EH (cell line): ENCODE data around the gene MB.
"Not testable (repeated sequence)": the region's sequence is repeated elsewhere in the genome, so short reads cannot be mapped to it uniquely, and the experiment has no call there.

Source experiments
- DNase-seq: peaks from one replicate; pipeline ENCODE4 v3.0.0-alpha.2; 2015; ENCODE audit warnings: low read depth

The MB gene

GRCh38 chr22:35637254-35637653 lies 20.1 kb upstream of the MB start:
- DNase-seq: no peak

- peak; percentile 46 for DNase-seq
Measured at GRCh38 chr22:35634943-35635540, 17.9 kb upstream of the MB start.

GRCh38 chr22:35634015-35634414 lies 16.9 kb upstream of the MB start:
- no peak for DNase-seq

GRCh38 chr22:35633520-35633919 lies 16.4 kb upstream of the MB start:
- DNase-seq: no peak

- DNase-seq: no peak
Measured at GRCh38 chr22:35632935-35633334, 15.8 kb upstream of the MB start.

- peak; percentile 43 for DNase-seq
Measured at GRCh38 chr22:35631597-35631996, 14.5 kb upstream of the MB start.

- no peak for DNase-seq
Measured at GRCh38 chr22:35630891-35631290, 13.8 kb upstream of the MB start.

- DNase-seq: peak; percentile 89
Measured at GRCh38 chr22:35630387-35630793, 13.3 kb upstream of the MB start.

- peak; percentile 100 for DNase-seq
Measured at GRCh38 chr22:35629406-35630216, 12.5 kb upstream of the MB start.

- DNase-seq: no peak
Measured at GRCh38 chr22:35628732-35629131, 11.6 kb upstream of the MB start.

GRCh38 chr22:35627267-35628041 lies 10.3 kb upstream of the MB start:
- DNase-seq: peak; percentile 98

GRCh38 chr22:35625763-35626432 lies 8.8 kb upstream of the MB start:
- no peak for DNase-seq

- DNase-seq: no peak
Measured at GRCh38 chr22:35624547-35624946, 7.4 kb upstream of the MB start.

GRCh38 chr22:35623885-35624284 lies 6.8 kb upstream of the MB start:
- DNase-seq: not testable (repeated sequence)

GRCh38 chr22:35622191-35622913 lies 5.2 kb upstream of the MB start:
- no peak for DNase-seq

GRCh38 chr22:35621451-35621850 lies 4.3 kb upstream of the MB start:
- no peak for DNase-seq

GRCh38 chr22:35620624-35621251 lies 3.6 kb upstream of the MB start:
- DNase-seq: peak; percentile 51

GRCh38 chr22:35619336-35620094 lies 2.4 kb upstream of the MB start:
- no peak for DNase-seq

GRCh38 chr22:35618427-35619223 lies 1.5 kb upstream of the MB start:
- DNase-seq: no peak

GRCh38 chr22:35616043-35616442 lies 1.1 kb downstream of the MB start:
- DNase-seq: peak; percentile 28
